Trophoblast cell (in vitro differentiated cells and primary cell): Measurements from ENCODE around the gene ST6GALNAC3.

Experiments
- DNase-seq, 2 donors: peaks; one replicate each; pipeline ENCODE4 v3.0.0-alpha.2; 2016
- H2AFZ ChIP-seq: 2 replicates; pipeline ENCODE4 v1.6.1; 2013; ENCODE audit warnings: low read length, moderate library complexity, mild to moderate bottlenecking; ENCODE audit not compliant: insufficient read depth, poor library complexity
- H2AK5ac ChIP-seq: 2 replicates; pipeline ENCODE4 v1.6.1; 2013; ENCODE audit warnings: mild to moderate bottlenecking, low read length
- H2BK120ac ChIP-seq: 2 replicates; pipeline ENCODE4 v1.6.1; 2013; ENCODE audit warnings: low read length, mild to moderate bottlenecking, moderate library complexity; ENCODE audit not compliant: insufficient read depth, poor library complexity
- H2BK12ac ChIP-seq: 2 replicates; pipeline ENCODE4 v1.6.1; 2013; ENCODE audit warnings: mild to moderate bottlenecking, low read length, moderate library complexity
- H2BK5ac ChIP-seq: 2 replicates; pipeline ENCODE4 v1.6.1; 2013; ENCODE audit warnings: low read length, low read depth, moderate library complexity, mild to moderate bottlenecking; ENCODE audit not compliant: poor library complexity
- H3K14ac ChIP-seq: 2 replicates; pipeline ENCODE4 v1.6.1; 2013; ENCODE audit warnings: mild to moderate bottlenecking, low read length
- H3K18ac ChIP-seq: 2 replicates; pipeline ENCODE4 v1.6.1; 2013; ENCODE audit warnings: mild to moderate bottlenecking, low read length
- H3K23ac ChIP-seq: 2 replicates; pipeline ENCODE4 v1.6.1; 2013; ENCODE audit warnings: low read length
- H3K27ac ChIP-seq: 2 replicates; pipeline ENCODE4 v1.5.1; 2013; ENCODE audit warnings: low read depth, mild to moderate bottlenecking, inconsistent platforms, low read length, moderate library complexity
- H3K27me3 ChIP-seq: 2 replicates; pipeline ENCODE4 v1.6.1; 2013; ENCODE audit warnings: inconsistent platforms, mild to moderate bottlenecking, low read length, moderate library complexity; ENCODE audit not compliant: insufficient read depth
- H3K36me3 ChIP-seq, 2 experiments: 1 replicate in 1 of 2; 2 replicates in 1 of 2; pipeline ENCODE4 v1.6.1; 2013; ENCODE audit warnings: low read length in 2 of 2, mild to moderate bottlenecking in 2 of 2, moderate library complexity in 1 of 2; ENCODE audit not compliant: insufficient read depth in 2 of 2, control insufficient read depth in 1 of 2
- H3K4ac ChIP-seq: 2 replicates; pipeline ENCODE4 v1.6.1; 2013; ENCODE audit warnings: low read depth, mild to moderate bottlenecking, low read length, moderate library complexity
- H3K4me1 ChIP-seq, 2 experiments: 1 replicate in 1 of 2; 2 replicates in 1 of 2; pipeline ENCODE4 v1.6.1; 2013; ENCODE audit warnings: low read length in 2 of 2, mild to moderate bottlenecking in 2 of 2, moderate library complexity in 1 of 2; ENCODE audit not compliant: insufficient read depth in 2 of 2, control insufficient read depth in 1 of 2
- H3K4me2 ChIP-seq: 2 replicates; pipeline ENCODE4 v1.6.1; 2013; ENCODE audit warnings: inconsistent platforms, mild to moderate bottlenecking, low read length, moderate library complexity
- H3K4me3 ChIP-seq: 2 replicates; pipeline ENCODE4 v1.5.1; 2013; ENCODE audit warnings: mild to moderate bottlenecking, low read depth, low read length, inconsistent platforms
- H3K79me1 ChIP-seq: one replicate; pipeline ENCODE4 v1.6.1; 2013; ENCODE audit warnings: low read length
- H3K79me2 ChIP-seq: 2 replicates; pipeline ENCODE4 v1.6.1; 2013; ENCODE audit warnings: low read length, mild to moderate bottlenecking; ENCODE audit not compliant: control insufficient read depth, insufficient read depth, poor library complexity
- H3K9ac ChIP-seq: 2 replicates; pipeline ENCODE4 v1.6.1; 2013; ENCODE audit warnings: mild to moderate bottlenecking, low read length
- H3K9me3 ChIP-seq: 2 replicates; pipeline ENCODE4 v1.6.1; 2013; ENCODE audit warnings: low read depth, mild to moderate bottlenecking, control low read depth, inconsistent platforms, low read length; ENCODE audit not compliant: insufficient read depth
- H4K12ac ChIP-seq: 2 replicates; pipeline ENCODE4 v1.6.1; 2013; ENCODE audit warnings: low read depth, mild to moderate bottlenecking, low read length, moderate library complexity
- H4K8ac ChIP-seq: 2 replicates; pipeline ENCODE4 v1.6.1; 2013; ENCODE audit warnings: low read depth, mild to moderate bottlenecking, low read length, moderate library complexity
- H4K91ac ChIP-seq: one replicate; pipeline ENCODE4 v1.6.1; 2013; ENCODE audit warnings: low read depth, mild to moderate bottlenecking, low read length, moderate library complexity
- WGBS: extraction: QIAGEN DNeasy Blood & Tissue Kit; methylation state at CpG from one replicate; pipeline ENCODE4 v1.1.7; 2013; ENCODE audit warnings: missing lambda C conversion rate; ENCODE audit not compliant: insufficient read length, insufficient coverage; ENCODE audit errors: extremely low coverage; 5-methylcytosine and 5-hydroxymethylcytosine counted together

Gene ST6GALNAC3

DNA sequence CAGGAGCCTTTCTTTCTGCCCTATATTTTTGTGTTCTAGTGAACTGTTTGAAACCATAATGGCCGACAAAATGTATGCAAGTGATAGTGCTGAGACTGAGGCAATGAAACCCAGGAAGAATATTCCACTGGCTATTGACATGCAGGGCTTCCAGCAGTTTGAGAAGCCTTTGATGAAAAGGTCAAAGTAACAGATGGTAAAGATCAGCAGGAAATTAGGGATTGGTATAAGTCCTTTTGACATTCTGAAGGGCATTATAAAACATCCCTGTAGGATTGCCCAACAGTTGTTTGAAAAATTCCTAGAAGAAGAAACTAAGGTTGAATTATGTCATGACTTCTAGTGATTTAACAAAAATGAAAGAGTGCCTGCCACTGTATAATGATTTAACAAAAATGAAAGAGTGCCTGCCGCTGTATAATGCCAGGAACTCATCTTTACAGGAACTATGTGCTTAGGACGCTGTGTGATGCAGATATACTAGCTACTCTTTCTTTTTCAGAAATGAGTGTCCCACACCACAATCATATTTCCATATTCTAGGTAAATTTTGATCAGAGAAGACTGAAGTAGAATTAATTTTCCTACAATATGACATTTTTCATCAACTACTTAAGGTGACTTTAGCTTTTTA is 508.8 kb downstream of the ST6GALNAC3 start:
- no peak overlapping the region for H4K8ac ChIP-seq
- H3K9me3 ChIP-seq = no peaks in the 10 kb centered on the region
- DNase-seq = no peak
- H3K18ac ChIP-seq = no peak overlapping the region
- H4K91ac ChIP-seq = no peak overlapping the region
- no peaks in the 10 kb centered on the region for H3K79me2 ChIP-seq
- no peaks in the 10 kb centered on the region for H3K27me3 ChIP-seq
- no peaks in the 10 kb centered on the region for H3K4me1 ChIP-seq
- no peaks in the 10 kb centered on the region for H3K36me3 ChIP-seq
- no peak overlapping the region for H2AK5ac ChIP-seq
- no peaks in the 10 kb centered on the region for H3K79me1 ChIP-seq
- H3K23ac ChIP-seq = no peak overlapping the region
- no peak overlapping the region for H3K4me3 ChIP-seq
- H2BK120ac ChIP-seq = no peak overlapping the region
- no peak overlapping the region for H3K4me2 ChIP-seq
- H4K12ac ChIP-seq = no peak overlapping the region
- no peak overlapping the region for H2BK12ac ChIP-seq
- no peak overlapping the region for H2AFZ ChIP-seq
- H3K14ac ChIP-seq = no peak overlapping the region
- no peak overlapping the region for H3K4ac ChIP-seq
- H2BK5ac ChIP-seq = no peak overlapping the region
- H3K9ac ChIP-seq = no peak overlapping the region
- no CpG with 5 or more reads among the region's 3 CpGs for whole genome bisulfite sequencing
- no peak overlapping the region for H3K27ac ChIP-seq

DNA sequence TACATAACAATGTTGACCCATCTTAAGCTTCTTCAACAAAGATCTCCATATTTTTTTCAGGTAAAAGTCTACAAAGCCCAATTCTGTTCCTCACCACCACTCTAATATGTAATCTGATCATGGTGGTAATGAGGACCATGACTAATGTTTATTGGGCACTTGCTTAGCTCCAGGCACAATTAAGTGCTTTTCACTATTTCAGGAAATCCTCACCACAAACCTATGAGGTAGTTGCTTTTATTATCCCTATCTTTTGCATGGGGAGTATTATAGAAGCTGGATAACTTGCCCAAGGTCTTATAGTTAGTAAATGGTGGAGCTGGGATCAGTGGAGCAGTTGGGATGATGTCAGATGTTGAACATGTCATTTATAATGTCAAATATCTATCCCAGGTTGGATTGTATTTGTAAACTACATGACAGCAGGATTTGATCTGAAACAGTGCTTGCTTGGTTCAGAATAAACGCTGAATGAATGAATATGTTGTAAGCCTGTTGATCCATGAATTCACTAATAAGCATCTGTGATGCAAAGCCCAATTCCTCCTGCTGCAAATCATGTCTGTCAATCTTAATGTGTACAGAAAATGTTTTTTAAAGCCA is 509.4 kb downstream of the ST6GALNAC3 start:
- WGBS = no CpG with 5 or more reads among the region's 1 CpG
- H3K18ac ChIP-seq = no peak overlapping the region
- H3K4ac ChIP-seq = no peak overlapping the region
- no peak overlapping the region for H3K14ac ChIP-seq
- H2BK120ac ChIP-seq = no peak overlapping the region
- H2BK12ac ChIP-seq = no peak overlapping the region
- H2AK5ac ChIP-seq = no peak overlapping the region
- no peak overlapping the region for H3K9ac ChIP-seq
- no peak overlapping the region for H2BK5ac ChIP-seq
- no peak overlapping the region for H3K4me3 ChIP-seq
- no peak overlapping the region for H4K8ac ChIP-seq
- H3K79me1 ChIP-seq = no peaks in the 10 kb centered on the region
- no peak overlapping the region for H3K27ac ChIP-seq
- H2AFZ ChIP-seq = no peak overlapping the region
- H3K27me3 ChIP-seq = no peaks in the 10 kb centered on the region
- no peaks in the 10 kb centered on the region for H3K4me1 ChIP-seq
- H4K91ac ChIP-seq = no peak overlapping the region
- no peak overlapping the region for H4K12ac ChIP-seq
- no peak overlapping the region for H3K23ac ChIP-seq
- H3K9me3 ChIP-seq = no peaks in the 10 kb centered on the region
- H3K79me2 ChIP-seq = no peaks in the 10 kb centered on the region
- no peaks in the 10 kb centered on the region for H3K36me3 ChIP-seq
- DNase-seq = no peak
- H3K4me2 ChIP-seq = no peak overlapping the region

DNA sequence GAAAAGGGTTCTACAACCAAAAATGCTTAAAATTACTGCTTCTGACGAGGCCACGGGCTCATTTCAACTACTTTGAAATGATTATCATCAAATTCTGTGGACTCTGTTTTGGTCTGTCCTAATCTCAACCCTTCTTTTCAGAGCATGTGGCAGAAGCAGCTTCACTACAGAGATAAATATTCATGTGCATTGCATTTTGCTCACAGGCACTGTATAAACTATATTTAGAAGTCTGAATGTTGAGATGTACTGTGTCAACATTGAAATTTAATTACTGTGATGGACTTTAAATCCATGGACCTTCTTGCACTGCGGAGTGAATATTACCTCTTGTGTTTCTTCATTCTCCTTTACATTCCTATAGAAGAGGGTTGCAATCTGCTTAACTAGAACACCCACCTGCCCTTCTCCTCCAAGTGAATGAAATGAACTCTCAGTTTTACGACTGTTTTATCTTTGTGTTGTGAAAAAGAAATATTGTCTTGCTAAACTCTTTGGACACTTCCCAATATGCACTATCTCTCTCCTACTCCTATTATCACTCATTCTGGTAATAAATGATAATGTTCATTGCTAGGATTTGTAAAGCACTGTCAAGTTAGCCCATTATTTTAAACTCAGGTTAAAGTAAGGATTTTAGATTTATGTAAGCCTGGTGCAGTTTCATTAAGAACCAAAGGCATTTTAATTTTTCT is 511.6 kb downstream of the ST6GALNAC3 start:
- Histone ChIP-seq H3K4ac (no peak overlapping the region), H2BK5ac (no peak overlapping the region), H2AFZ (no peak overlapping the region), H3K4me2 (no peak overlapping the region), H2AK5ac (no peak overlapping the region), H3K9me3 (no peaks in the 10 kb centered on the region), H3K27ac (no peak overlapping the region), H3K4me3 (no peak overlapping the region), H3K9ac (no peak overlapping the region), H3K14ac (no peak overlapping the region), H3K18ac (no peak overlapping the region), H4K8ac (no peak overlapping the region), H3K79me1 (no peaks in the 10 kb centered on the region), H3K79me2 (no peaks in the 10 kb centered on the region), H3K23ac (no peak overlapping the region), H4K12ac (no peak overlapping the region), H3K4me1 (no peaks in the 10 kb centered on the region), H2BK12ac (no peak overlapping the region), H3K27me3 (no peaks in the 10 kb centered on the region), H3K36me3 (no peaks in the 10 kb centered on the region), H4K91ac (no peak overlapping the region), H2BK120ac (no peak overlapping the region)
- no peak for DNase-seq
- no CpG with 5 or more reads among the region's 4 CpGs for WGBS

DNA sequence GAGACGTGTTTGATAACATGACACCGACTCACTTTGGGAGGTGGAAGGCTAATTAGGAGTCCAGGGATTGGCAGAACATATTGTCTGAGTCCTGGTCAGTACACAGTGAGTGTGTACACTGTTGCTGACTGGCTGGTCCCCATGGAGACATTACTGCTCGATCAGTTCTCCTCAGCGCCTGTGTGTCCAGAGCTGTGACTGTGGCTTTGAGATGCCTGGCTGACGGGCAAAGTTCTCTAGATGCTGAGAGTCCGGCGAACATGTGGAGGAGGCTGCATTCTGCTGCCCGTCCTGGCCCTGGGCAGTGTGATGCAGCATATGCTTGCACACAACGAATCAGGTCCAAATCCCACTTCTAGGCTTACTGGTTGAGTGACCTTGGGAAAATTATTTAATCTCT is 512.7 kb downstream of the ST6GALNAC3 start:
- Histone ChIP-seq H4K91ac (no peak overlapping the region), H3K27ac (no peak overlapping the region), H3K4ac (no peak overlapping the region), H3K23ac (no peak overlapping the region), H2BK120ac (no peak overlapping the region), H3K18ac (no peak overlapping the region), H2BK5ac (no peak overlapping the region), H4K12ac (no peak overlapping the region), H3K79me2 (no peaks in the 10 kb centered on the region), H3K4me3 (no peak overlapping the region), H3K4me2 (no peak overlapping the region), H3K9ac (no peak overlapping the region), H4K8ac (no peak overlapping the region), H3K27me3 (no peaks in the 10 kb centered on the region), H2AK5ac (no peak overlapping the region), H3K79me1 (no peaks in the 10 kb centered on the region), H2AFZ (no peak overlapping the region), H3K4me1 (no peaks in the 10 kb centered on the region), H3K9me3 (no peaks in the 10 kb centered on the region), H2BK12ac (no peak overlapping the region), H3K14ac (no peak overlapping the region), H3K36me3 (no peaks in the 10 kb centered on the region)
- no peak for DNase-seq
- no CpG with 5 or more reads among the region's 9 CpGs for WGBS
